Liver (tissue), 9 donors: ENCODE data around the gene KCNIP4. TPM values are rescaled to one million over a fixed set of nuclear protein-coding genes. Genes with fewer than 3 reads are reported as not detected.

ENCODE experiments used
- DNase-seq: peaks from one replicate; pipeline ENCODE4 v3.0.0-alpha.2; 2017; ENCODE audit warnings: low spot score
- H3K27ac ChIP-seq, 2 donors: one replicate each; pipeline ENCODE4 v1.7.0; 2013; ENCODE audit warnings: inconsistent platforms in 2 of 2, low read length in 2 of 2, control low read depth in 1 of 2, low read depth in 1 of 2, mild to moderate bottlenecking in 1 of 2
- H3K27me3 ChIP-seq, 4 donors: one replicate each; pipeline versions ENCODE4 v1.6.1 to v1.7.0; 2013; ENCODE audit warnings: low read length in 3 of 4, inconsistent platforms in 1 of 4, mild to moderate bottlenecking in 1 of 4, moderate library complexity in 1 of 4; ENCODE audit not compliant: control insufficient read depth in 4 of 4, insufficient read depth in 4 of 4
- H3K36me3 ChIP-seq, 4 donors: one replicate each; pipeline versions ENCODE4 v1.6.1 to v1.7.0; 2013; ENCODE audit warnings: low read length in 3 of 4, mild to moderate bottlenecking in 3 of 4, low read depth in 1 of 4, moderate library complexity in 1 of 4; ENCODE audit not compliant: control insufficient read depth in 4 of 4, insufficient read depth in 3 of 4
- H3K4me1 ChIP-seq, 4 donors: one replicate each; pipeline versions ENCODE4 v1.6.1 to v1.7.0; 2013; ENCODE audit warnings: low read length in 3 of 4, mild to moderate bottlenecking in 3 of 4, moderate library complexity in 1 of 4; ENCODE audit not compliant: control insufficient read depth in 4 of 4, insufficient read depth in 4 of 4
- H3K4me3 ChIP-seq, 3 donors: one replicate each; pipeline versions ENCODE4 v1.6.1 to v1.7.0; 2013; ENCODE audit warnings: low read length in 3 of 3, control low read depth in 1 of 3, low read depth in 1 of 3, mild to moderate bottlenecking in 1 of 3
- H3K9ac ChIP-seq, 2 donors: one replicate each; pipeline ENCODE4 v1.7.0; 2013; ENCODE audit warnings: low read length in 2 of 2, mild to moderate bottlenecking in 2 of 2, moderate library complexity in 2 of 2, control low read depth in 1 of 2, low read depth in 1 of 2
- H3K9me3 ChIP-seq, 4 donors: one replicate each; pipeline versions ENCODE4 v1.6.1 to v1.7.0; 2013; ENCODE audit warnings: low read length in 3 of 4; ENCODE audit not compliant: control insufficient read depth in 4 of 4
- ATF3 ChIP-seq: IDR thresholded peaks from 2 replicates; pipeline ENCODE4 v1.6.1; 2016; ENCODE audit warnings: antibody characterized with exemption
- CTCF ChIP-seq: fragments of 150-350 bp; IDR thresholded peaks from 2 replicates; pipeline ENCODE4 v1.5.1; 2017; ENCODE audit warnings: improper control_type of control experiment, low read depth, low read length; ENCODE audit not compliant: missing input control
- EGR1 ChIP-seq, 2 donors: IDR thresholded peaks; 2 replicates each; pipeline ENCODE4 v1.6.1; 2016 to 2018; ENCODE audit warnings: antibody characterized with exemption in 2 of 2, low read depth in 2 of 2
- FOXA1 ChIP-seq: IDR thresholded peaks from 2 replicates; pipeline ENCODE4 v1.6.1; 2016; ENCODE audit warnings: antibody characterized with exemption
- FOXA2 ChIP-seq: IDR thresholded peaks from 2 replicates; pipeline ENCODE4 v1.6.1; 2016; ENCODE audit warnings: antibody characterized with exemption
- GABPA ChIP-seq, 2 donors: IDR thresholded peaks in 1 of 2; conservative IDR thresholded peaks in 1 of 2; 2 replicates each; pipeline ENCODE4 v1.6.1; 2016; ENCODE audit warnings: antibody characterized with exemption in 2 of 2, mild to moderate bottlenecking in 1 of 2, moderate library complexity in 1 of 2
- HNF4G ChIP-seq: IDR thresholded peaks from 2 replicates; pipeline ENCODE4 v1.6.1; 2016; ENCODE audit warnings: antibody characterized with exemption
- JUND ChIP-seq, 2 donors: IDR thresholded peaks; 2 replicates each; pipeline ENCODE4 v1.6.1; 2016; ENCODE audit warnings: antibody characterized with exemption in 2 of 2
- MAX ChIP-seq: IDR thresholded peaks from 2 replicates; pipeline ENCODE4 v1.6.1; 2016; ENCODE audit warnings: antibody characterized with exemption
- RAD21 ChIP-seq, 2 donors: IDR thresholded peaks; 2 replicates each; pipeline ENCODE4 v1.6.1; 2016; ENCODE audit warnings: antibody characterized with exemption in 2 of 2, mild to moderate bottlenecking in 2 of 2
- REST ChIP-seq: IDR thresholded peaks from 2 replicates; pipeline ENCODE4 v1.6.1; 2016; ENCODE audit warnings: antibody characterized with exemption, mild to moderate bottlenecking
- RXRA ChIP-seq, 2 donors: IDR thresholded peaks; 2 replicates each; pipeline ENCODE4 v1.6.1; 2017 to 2018; ENCODE audit warnings: antibody characterized with exemption in 2 of 2, mild to moderate bottlenecking in 1 of 2
- SP1 ChIP-seq: IDR thresholded peaks from 2 replicates; pipeline ENCODE4 v1.6.1; 2018; ENCODE audit warnings: antibody characterized with exemption, mild to moderate bottlenecking
- YY1 ChIP-seq: IDR thresholded peaks from 2 replicates; pipeline ENCODE4 v1.6.1; 2016; ENCODE audit warnings: antibody characterized with exemption, mild to moderate bottlenecking
- ZBTB33 ChIP-seq: IDR thresholded peaks from 2 replicates; pipeline ENCODE4 v1.6.1; 2016; ENCODE audit warnings: antibody characterized with exemption
- WGBS: extraction: QIAGEN DNeasy Blood & Tissue Kit; methylation state at CpG from one replicate; pipeline ENCODE4 v1.1.7; 2013; 5-methylcytosine and 5-hydroxymethylcytosine counted together
- polyA plus RNA-seq, 2 donors: library from polyadenylated mRNA; stranded (reverse) in 1 of 2; unstranded in 1 of 2; fragments of 200-250 nt in 1 of 2; fragments of >200 nt in 1 of 2; fragmentation: Nextera tagmentation in 1 of 2; extraction: Ambion mirVana in 1 of 2; gene quantifications; one replicate each; pipeline versions ENCODE4 v1.2.1 to v1.2.3, GENCODE V29; 2013 to 2015
- total RNA-seq, 2 donors: library from RNA; depleted of rRNA; stranded (reverse); fragments of >200 nt; gene quantifications; one replicate each; pipeline ENCODE4 v1.2.3, GENCODE V29; 2014
- donor health status: healthy.
- donor health status: healthy.
- donor health status: healthy.
- donor health status: healthy.
- donor health status: healthy.

The KCNIP4 gene
- total and polyA plus RNA-seq, 4 donors, result 0.08 to 0.14 TPM; not detected in 2

GRCh38 chr4:21469438-21470300 lies 478.9 kb downstream of the KCNIP4 start:
- Histone ChIP-seq H3K36me3 (no peaks in the 10 kb centered on the region), H3K9ac (no peak overlapping the region), H3K4me3 (no peak overlapping the region), H3K27me3 (no peaks in the 10 kb centered on the region), H3K4me1 (no peaks in the 10 kb centered on the region), H3K9me3 (no peaks in the 10 kb centered on the region), H3K27ac (no peak overlapping the region)
- no peak for DNase-seq
- WGBS, result 35% methylated on average over 9 of the region's 9 CpGs
- TF ChIP-seq ATF3 (no peak), HNF4G (no peak), JUND (IDR thresholded peaks at IDR 0.05) (no peak), CTCF (peak; percentile 67), RAD21 (IDR thresholded peaks at IDR 0.05) (peak; percentile 86 to 88), FOXA2 (no peak), REST (no peak), MAX (no peak)

GRCh38 chr4:21467551-21467950 lies 481.0 kb downstream of the KCNIP4 start:
- Histone ChIP-seq H3K9ac (no peak overlapping the region), H3K27ac (no peak overlapping the region), H3K36me3 (no peaks in the 10 kb centered on the region), H3K4me3 (no peak overlapping the region), H3K4me1 (no peaks in the 10 kb centered on the region), H3K9me3 (no peaks in the 10 kb centered on the region), H3K27me3 (no peaks in the 10 kb centered on the region)
- no peak for TF ChIP-seq JUND (IDR thresholded peaks at IDR 0.05)
- TF ChIP-seq YY1, result no peak
- no peak for TF ChIP-seq EGR1 (IDR thresholded peaks at IDR 0.05; ENCODE audit: low read depth in 2 of 2)
- no peak for TF ChIP-seq MAX
- no peak for TF ChIP-seq SP1
- TF ChIP-seq ZBTB33, result no peak
- no peak for TF ChIP-seq FOXA1
- no peak for TF ChIP-seq FOXA2
- no peak for TF ChIP-seq RXRA (IDR thresholded peaks at IDR 0.05)
- TF ChIP-seq GABPA (IDR thresholded peaks at IDR 0.05 in 1 of 2, conservative IDR thresholded peaks at IDR 0.05 in 1 of 2), result no peak
- TF ChIP-seq REST, result no peak
- TF ChIP-seq RAD21 (IDR thresholded peaks at IDR 0.05), result no peak
- no peak for DNase-seq
- WGBS, result 79% methylated on average over 4 of the region's 4 CpGs
